H9 (cell line): ENCODE measurements around the gene SOX21. TPM values are rescaled to one million over a fixed set of nuclear protein-coding genes. Genes with fewer than 3 reads are reported as not detected.

Source experiments
- DNase-seq: peaks from one replicate; pipeline ENCODE4 v3.0.0-alpha.2; 2017
- H2AFZ ChIP-seq: one replicate; pipeline ENCODE4 v1.6.1; 2013; ENCODE audit warnings: mild to moderate bottlenecking, low read length, control low read depth, moderate library complexity
- H2AK5ac ChIP-seq: 2 replicates; pipeline ENCODE4 v1.6.1; 2013; ENCODE audit warnings: low read length, control low read depth, mixed read lengths; ENCODE audit not compliant: insufficient read length
- H2BK120ac ChIP-seq: one replicate; pipeline ENCODE4 v1.6.1; 2013; ENCODE audit warnings: low read depth, mild to moderate bottlenecking, low read length, control low read depth, inconsistent platforms; ENCODE audit not compliant: poor library complexity, severe bottlenecking
- H2BK12ac ChIP-seq: 2 replicates; pipeline ENCODE4 v1.6.1; 2013; ENCODE audit warnings: low read length, control low read depth, mixed read lengths, low read depth; ENCODE audit not compliant: insufficient read length
- H2BK15ac ChIP-seq: 2 replicates; pipeline ENCODE4 v1.6.1; 2013; ENCODE audit warnings: low read depth, low read length, control low read depth
- H2BK20ac ChIP-seq: one replicate; pipeline ENCODE4 v1.6.1; 2013; ENCODE audit warnings: low read depth, mild to moderate bottlenecking, low read length, control low read depth, inconsistent platforms; ENCODE audit not compliant: poor library complexity, severe bottlenecking
- H2BK5ac ChIP-seq: 2 replicates; pipeline ENCODE4 v1.6.1; 2013; ENCODE audit warnings: low read length, control low read depth, mixed read lengths; ENCODE audit not compliant: insufficient read length
- H3K14ac ChIP-seq: 2 replicates; pipeline ENCODE4 v1.6.1; 2013; ENCODE audit warnings: low read length, control low read depth; ENCODE audit not compliant: insufficient read depth
- H3K18ac ChIP-seq: 2 replicates; pipeline ENCODE4 v1.6.1; 2013; ENCODE audit warnings: low read depth, mild to moderate bottlenecking, mixed read lengths, low read length, control low read depth; ENCODE audit not compliant: insufficient read length
- H3K23ac ChIP-seq: 2 replicates; pipeline ENCODE4 v1.6.1; 2013; ENCODE audit warnings: low read length, control low read depth, mixed read lengths, low read depth; ENCODE audit not compliant: insufficient read length
- H3K23me2 ChIP-seq: 2 replicates; pipeline ENCODE4 v1.6.1; 2013; ENCODE audit warnings: low read depth, mild to moderate bottlenecking, mixed read lengths, low read length, control low read depth; ENCODE audit not compliant: insufficient read length, poor library complexity, severe bottlenecking
- H3K27ac ChIP-seq: 2 replicates; pipeline ENCODE4 v1.5.1; 2013; ENCODE audit warnings: low read length, control low read depth, mixed read lengths, low read depth; ENCODE audit not compliant: insufficient read length
- H3K27me3 ChIP-seq: 2 replicates; pipeline ENCODE4 v1.6.1; 2013; ENCODE audit warnings: low read length, control low read depth, inconsistent platforms; ENCODE audit not compliant: insufficient read depth
- H3K4ac ChIP-seq: 2 replicates; pipeline ENCODE4 v1.6.1; 2013; ENCODE audit warnings: low read depth, mild to moderate bottlenecking, control low read depth, inconsistent platforms, low read length, moderate library complexity
- H3K4me1 ChIP-seq: 2 replicates; pipeline ENCODE4 v1.6.1; 2013; ENCODE audit warnings: low read length, control low read depth, inconsistent platforms; ENCODE audit not compliant: insufficient read depth
- H3K4me2 ChIP-seq: 2 replicates; pipeline ENCODE4 v1.6.1; 2013; ENCODE audit warnings: low read length, control low read depth, mixed read lengths; ENCODE audit not compliant: insufficient read length, insufficient read depth
- H3K56ac ChIP-seq: 2 replicates; pipeline ENCODE4 v1.6.1; 2013; ENCODE audit warnings: low read depth, mild to moderate bottlenecking, mixed read lengths, low read length, control low read depth; ENCODE audit not compliant: insufficient read length
- H3K79me1 ChIP-seq: 2 replicates; pipeline ENCODE4 v1.6.1; 2013; ENCODE audit warnings: low read depth, mild to moderate bottlenecking, moderate library complexity, low read length, control low read depth, inconsistent platforms; ENCODE audit not compliant: insufficient read depth, poor library complexity, severe bottlenecking
- H3K79me2 ChIP-seq: 2 replicates; pipeline ENCODE4 v1.6.1; 2013; ENCODE audit warnings: low read length, control low read depth, inconsistent platforms; ENCODE audit not compliant: insufficient read depth
- H3K9ac ChIP-seq: 2 replicates; pipeline ENCODE4 v1.6.1; 2013; ENCODE audit warnings: low read length, control low read depth, mixed read lengths; ENCODE audit not compliant: insufficient read length; ENCODE audit errors: extremely low read depth
- H3K9me3 ChIP-seq: one replicate; pipeline ENCODE4 v1.6.1; 2013; ENCODE audit warnings: low read depth, low read length, inconsistent platforms; ENCODE audit not compliant: control insufficient read depth
- H3T11ph ChIP-seq: one replicate; pipeline ENCODE4 v1.6.1; 2013; ENCODE audit warnings: mild to moderate bottlenecking, low read length, control low read depth, inconsistent platforms
- H4K20me1 ChIP-seq: one replicate; pipeline ENCODE4 v1.6.1; 2013; ENCODE audit not compliant: control insufficient read depth, insufficient read length, insufficient read depth
- H4K5ac ChIP-seq: 2 replicates; pipeline ENCODE4 v1.6.1; 2013; ENCODE audit warnings: low read depth, mild to moderate bottlenecking, mixed read lengths, low read length, control low read depth; ENCODE audit not compliant: insufficient read length
- H4K8ac ChIP-seq: replicated peaks from 2 replicates; pipeline ENCODE4 v1.6.1; 2013; ENCODE audit warnings: low read length, control low read depth, mixed read lengths, low read depth; ENCODE audit not compliant: insufficient read length
- H4K91ac ChIP-seq: 2 replicates; pipeline ENCODE4 v1.6.1; 2013; ENCODE audit warnings: low read depth, mild to moderate bottlenecking, moderate library complexity, mixed read lengths, low read length, control low read depth; ENCODE audit not compliant: insufficient read length
- H3K27ac Mint-ChIP-seq, 3 experiments: 2 replicates in 2 of 3; 3 replicates in 1 of 3; pipeline ENCODE4 v1.8.0; 2020 to 2021; ENCODE audit warnings: mixed read lengths in 3 of 3, mild to moderate bottlenecking in 1 of 3, moderate library complexity in 1 of 3
- H3K27me3 Mint-ChIP-seq: 2 replicates; pipeline ENCODE4 v1.8.0; 2021; ENCODE audit warnings: low read depth, mild to moderate bottlenecking, moderate library complexity, mixed read lengths
- H3K36me3 Mint-ChIP-seq, 3 experiments: 2 replicates in 2 of 3; 3 replicates in 1 of 3; pipeline ENCODE4 v1.8.0; 2020 to 2021; ENCODE audit warnings: low read depth in 3 of 3, mixed read lengths in 3 of 3; ENCODE audit not compliant: insufficient read depth in 1 of 3
- H3K4me1 Mint-ChIP-seq, 2 experiments: 2 replicates each; pipeline ENCODE4 v1.8.0; 2020; ENCODE audit warnings: mixed read lengths in 2 of 2
- H3K4me3 Mint-ChIP-seq, 2 experiments: 2 replicates in 1 of 2; 3 replicates in 1 of 2; pipeline ENCODE4 v1.8.0; 2020 to 2021; ENCODE audit warnings: mild to moderate bottlenecking in 2 of 2, mixed read lengths in 2 of 2, moderate library complexity in 1 of 2
- H3K9me3 Mint-ChIP-seq, 2 experiments: 2 replicates in 1 of 2; 3 replicates in 1 of 2; pipeline ENCODE4 v1.8.0; 2020; ENCODE audit warnings: mild to moderate bottlenecking in 2 of 2, mixed read lengths in 2 of 2, moderate library complexity in 1 of 2
- CTCF ChIP-seq: fragments of 200-600 bp; sonication (generic); conservative IDR thresholded peaks from 3 replicates; pipeline ENCODE4 v1.8.0; 2021; ENCODE audit warnings: antibody characterized with exemption, mild to moderate bottlenecking
- WGBS: extraction: QIAGEN DNeasy Blood & Tissue Kit; methylation state at CpG from one replicate; pipeline ENCODE4 v1.1.7; 2013; ENCODE audit warnings: missing lambda C conversion rate, low lambda C conversion rate, mixed read lengths; ENCODE audit not compliant: insufficient read length; ENCODE audit errors: extremely low coverage; 5-methylcytosine and 5-hydroxymethylcytosine counted together
- total RNA-seq: library from RNA; stranded (reverse); gene quantifications from 2 replicates; pipeline ENCODE4 v1.2.1, GENCODE V29; 2021

The SOX21 gene
- total RNA-seq, 1 experiment from 2014 or later = 38.4 TPM

DNA sequence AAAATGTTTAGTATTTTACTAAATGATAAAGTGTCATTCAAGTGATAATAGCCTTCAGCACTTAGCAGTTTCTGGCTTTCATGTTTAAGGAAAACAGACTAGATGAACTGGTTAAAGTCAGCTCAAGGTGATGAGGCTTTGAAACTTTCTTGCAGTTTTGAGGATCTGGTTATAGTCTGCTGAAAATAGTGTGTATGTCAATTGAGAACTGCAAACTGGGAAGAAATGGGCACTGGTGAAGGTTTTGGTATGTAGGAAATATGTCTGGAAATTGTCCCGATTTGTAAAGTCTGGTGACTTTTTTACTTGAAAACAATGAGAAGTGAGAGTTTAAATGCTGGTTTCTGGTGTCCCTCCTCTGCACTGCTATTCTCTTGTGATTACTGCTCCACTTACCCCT lies 36.8 kb upstream of the SOX21 start:
- Histone ChIP-seq H3K14ac (no peak overlapping the region), H2BK12ac (no peak overlapping the region), H3K23ac (no peak overlapping the region), H3T11ph (no peak overlapping the region), H3K56ac (no peak overlapping the region), H2BK20ac (no peak overlapping the region), H2BK5ac (no peak overlapping the region), H3K79me2 (no peaks in the 10 kb centered on the region), H4K8ac (no peak overlapping the region), H3K27ac (no peak overlapping the region), H3K4ac (no peak overlapping the region), H2BK15ac (no peak overlapping the region), H3K4me1 (no peaks in the 10 kb centered on the region), H4K5ac (no peak overlapping the region), H4K91ac (no peak overlapping the region), H3K79me1 (no peaks in the 10 kb centered on the region), H3K27me3 (no peaks in the 10 kb centered on the region), H3K18ac (no peak overlapping the region), H3K9ac (no peak overlapping the region), H2AK5ac (no peak overlapping the region), H3K23me2 (no peaks in the 10 kb centered on the region), H3K9me3 (no peaks in the 10 kb centered on the region), H4K20me1 (no peaks in the 10 kb centered on the region), H2AFZ (no peak overlapping the region), H2BK120ac (no peak overlapping the region), H3K4me2 (no peak overlapping the region)
- Mint-ChIP-seq H3K9me3 (no peaks in the 10 kb centered on the region), H3K4me3 (no peak overlapping the region), H3K27ac (peak overlapping the region in 1 of 3 experiments; percentile 13; a peak in 2 of 7 replicates), H3K36me3 (no peaks in the 10 kb centered on the region), H3K4me1 (peaks cover 5% of the 10 kb centered on the region in 2 experiments), H3K27me3 (no peaks in the 10 kb centered on the region; the same call in 1 of the 2 replicates)
- no CpG with 5 or more reads among the region's 1 CpG for WGBS
- no peak for DNase-seq
- TF ChIP-seq CTCF = no peak
